WTC11 (cell line): ENCODE measurements around the gene TRIM7. TPM values are rescaled to one million over a fixed set of nuclear protein-coding genes. Genes with fewer than 3 reads are reported as not detected.

ENCODE experiments used
- CBFB ChIP-seq: sonication (generic); formaldehyde crosslinking; IDR thresholded peaks from 2 replicates; pipeline ENCODE4 v1.8.1; 2022; ENCODE audit warnings: mild to moderate bottlenecking, low read depth, missing genetic modification reagents
- ELF4 ChIP-seq: sonication (generic); formaldehyde crosslinking; IDR thresholded peaks from 2 replicates; pipeline ENCODE4 v1.8.1; 2022; ENCODE audit warnings: low read depth, mild to moderate bottlenecking, moderate library complexity, missing genetic modification reagents
- EMX1 ChIP-seq: fragments of 250-450 bp; sonication (Bioruptor Pico); IDR thresholded peaks from 2 replicates; pipeline ENCODE4 v1.8.0; 2021; ENCODE audit warnings: mild to moderate bottlenecking
- ESRRA ChIP-seq: sonication (generic); formaldehyde crosslinking; IDR thresholded peaks from 2 replicates; pipeline ENCODE4 v1.8.1; 2022; ENCODE audit warnings: mild to moderate bottlenecking, missing genetic modification reagents, borderline replicate concordance
- FOXP1 ChIP-seq: sonication (generic); formaldehyde crosslinking; IDR thresholded peaks from 2 replicates; pipeline ENCODE4 v1.8.0; 2022; ENCODE audit warnings: missing genetic modification reagents, mild to moderate bottlenecking, moderate library complexity, borderline replicate concordance
- GRHL2 ChIP-seq: fragments of 250-450 bp; sonication (Bioruptor Pico); IDR thresholded peaks from 2 replicates; pipeline ENCODE4 v1.8.0; 2022; ENCODE audit warnings: mild to moderate bottlenecking, moderate library complexity; ENCODE audit not compliant: insufficient replicate concordance, severe bottlenecking
- GTF2I ChIP-seq: fragments of 250-450 bp; sonication (Bioruptor Pico); conservative IDR thresholded peaks from 2 replicates; pipeline ENCODE4 v1.4.0; 2021; ENCODE audit warnings: mild to moderate bottlenecking
- IRF2 ChIP-seq: sonication (generic); formaldehyde crosslinking; IDR thresholded peaks from 2 replicates; pipeline ENCODE4 v1.8.0; 2022; ENCODE audit warnings: low read depth, missing genetic modification reagents, borderline replicate concordance
- MYBL2 ChIP-seq: sonication (generic); formaldehyde crosslinking; IDR thresholded peaks from 2 replicates; pipeline ENCODE4 v1.8.1; 2023; ENCODE audit warnings: mild to moderate bottlenecking, moderate library complexity, missing genetic modification reagents
- NR2C2 ChIP-seq: sonication (generic); formaldehyde crosslinking; IDR thresholded peaks from 2 replicates; pipeline ENCODE4 v1.8.0; 2022; ENCODE audit warnings: mild to moderate bottlenecking, missing genetic modification reagents
- SMAD3 ChIP-seq: sonication (generic); formaldehyde crosslinking; IDR thresholded peaks from 2 replicates; pipeline ENCODE4 v1.8.0; 2022; ENCODE audit warnings: missing genetic modification reagents, mild to moderate bottlenecking, borderline replicate concordance
- SP1 ChIP-seq: sonication (generic); formaldehyde crosslinking; conservative IDR thresholded peaks from 2 replicates; pipeline ENCODE4 v1.8.1; 2022; ENCODE audit warnings: missing genetic modification reagents
- TCF7 ChIP-seq: sonication (generic); formaldehyde crosslinking; IDR thresholded peaks from 2 replicates; pipeline ENCODE4 v1.8.0; 2022; ENCODE audit warnings: mild to moderate bottlenecking, low read depth, missing genetic modification reagents, moderate library complexity
- TP53 ChIP-seq: sonication (generic); formaldehyde crosslinking; IDR thresholded peaks from 2 replicates; pipeline ENCODE4 v1.8.1; 2023; ENCODE audit warnings: mild to moderate bottlenecking, missing genetic modification reagents
- ZBTB21 ChIP-seq: sonication (generic); formaldehyde crosslinking; IDR thresholded peaks from 2 replicates; pipeline ENCODE4 v1.8.1; 2023; ENCODE audit warnings: mild to moderate bottlenecking, missing genetic modification reagents, borderline replicate concordance
- ZNF138 ChIP-seq: sonication (generic); formaldehyde crosslinking; conservative IDR thresholded peaks from 2 replicates; pipeline ENCODE4 v1.8.1; 2022; ENCODE audit warnings: mild to moderate bottlenecking, moderate library complexity, missing genetic modification reagents
- ZNF317 ChIP-seq: sonication (generic); formaldehyde crosslinking; IDR thresholded peaks from 2 replicates; pipeline ENCODE4 v1.8.1; 2023; ENCODE audit warnings: low read depth, mild to moderate bottlenecking, moderate library complexity, missing genetic modification reagents, borderline replicate concordance
- ZNF396 ChIP-seq: fragments of 250-450 bp; sonication (Bioruptor Pico); IDR thresholded peaks from 2 replicates; pipeline ENCODE4 v1.8.0; 2021; ENCODE audit warnings: mild to moderate bottlenecking, moderate library complexity, borderline replicate concordance
- ZNF416 ChIP-seq: fragments of 250-450 bp; sonication (Bioruptor Pico); IDR thresholded peaks from 2 replicates; pipeline ENCODE4 v1.9.0; 2021; ENCODE audit warnings: mild to moderate bottlenecking, inconsistent platforms
- ZNF423 ChIP-seq: fragments of 250-450 bp; sonication (Bioruptor Pico); IDR thresholded peaks from 2 replicates; pipeline ENCODE4 v2.1.2; 2022; ENCODE audit warnings: mild to moderate bottlenecking, moderate library complexity
- total RNA-seq: library from RNA; stranded (reverse); gene quantifications from 3 replicates; pipeline ENCODE4 v1.2.3, GENCODE V29; 2021
- TF ChIP-seq, protein P1 (sequence below): sonication (generic); formaldehyde crosslinking; IDR thresholded peaks from 2 replicates; pipeline ENCODE4 v1.8.1; 2023; ENCODE audit warnings: mild to moderate bottlenecking, missing genetic modification reagents, borderline replicate concordance
- TF ChIP-seq, protein P2 (sequence below): sonication (generic); formaldehyde crosslinking; IDR thresholded peaks from 2 replicates; pipeline ENCODE4 v1.8.1; 2022; ENCODE audit warnings: mild to moderate bottlenecking, missing genetic modification reagents, moderate library complexity, borderline replicate concordance
- TF ChIP-seq, protein P3 (sequence below): sonication (generic); formaldehyde crosslinking; IDR thresholded peaks from 2 replicates; pipeline ENCODE4 v1.8.1; 2023; ENCODE audit warnings: mild to moderate bottlenecking, missing genetic modification reagents
- TF ChIP-seq, protein P4 (sequence below): sonication (generic); formaldehyde crosslinking; IDR thresholded peaks from 2 replicates; pipeline ENCODE4 v1.8.1; 2023; ENCODE audit warnings: mild to moderate bottlenecking, moderate library complexity, missing genetic modification reagents
- TF ChIP-seq, protein P5 (sequence below): fragments of 250-450 bp; sonication (Bioruptor Pico); IDR thresholded peaks from 2 replicates; pipeline ENCODE4 v1.9.0; 2021; ENCODE audit warnings: mild to moderate bottlenecking
- TF ChIP-seq, protein P6 (sequence below): sonication (generic); formaldehyde crosslinking; IDR thresholded peaks from 2 replicates; pipeline ENCODE4 v1.8.1; 2023; ENCODE audit warnings: mild to moderate bottlenecking, missing genetic modification reagents, moderate library complexity
- TF ChIP-seq, protein P7 (sequence below): fragments of 250-450 bp; sonication (Bioruptor Pico); IDR thresholded peaks from 2 replicates; pipeline ENCODE4 v1.9.0; 2021; ENCODE audit warnings: mild to moderate bottlenecking

TRIM7 gene
- total RNA-seq, 1 experiment from 2014 or later, result 1.4 TPM

DNA sequence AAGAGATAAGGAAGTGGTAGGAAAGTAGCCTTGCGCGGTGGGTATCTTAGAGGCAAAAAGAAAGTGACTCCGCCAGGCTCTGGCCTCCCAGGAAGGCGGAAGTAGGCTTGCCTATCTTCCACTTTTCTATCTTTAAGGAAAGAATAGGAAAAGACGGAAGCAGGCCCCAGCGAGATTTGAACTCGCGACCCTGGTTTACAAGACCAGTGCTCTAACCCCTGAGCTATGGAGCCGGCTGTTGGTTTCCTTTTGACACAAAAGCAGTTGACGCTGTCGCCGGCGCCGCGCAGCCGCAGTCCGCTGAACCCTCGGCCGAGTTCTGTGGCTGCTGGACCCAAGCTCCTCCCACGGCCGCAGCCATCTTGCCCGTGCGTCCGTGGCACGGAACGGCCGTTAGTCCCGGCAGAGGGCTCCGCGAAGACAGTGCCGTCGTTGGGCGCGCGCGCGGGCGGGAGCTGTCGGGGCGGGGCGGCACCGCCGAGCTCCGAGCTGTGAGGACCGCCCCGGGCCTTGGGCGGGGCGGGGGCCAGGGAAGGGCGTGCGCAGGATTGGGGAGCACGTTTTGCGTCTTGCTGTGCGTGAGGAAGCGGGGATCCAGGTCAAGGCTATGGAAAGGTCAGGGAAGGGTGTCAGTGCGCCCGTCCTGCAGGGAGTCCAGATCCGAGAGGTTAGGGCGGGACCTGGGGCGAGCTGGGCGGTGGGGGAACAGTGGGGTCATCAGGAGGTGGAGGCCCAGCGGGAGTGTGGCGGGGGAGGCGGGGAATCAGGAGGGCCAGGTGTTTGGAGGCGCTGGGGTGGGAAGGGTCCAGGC is 13.3 kb downstream of the TRIM7 start (continued):
- TF ChIP-seq, protein P1, sequence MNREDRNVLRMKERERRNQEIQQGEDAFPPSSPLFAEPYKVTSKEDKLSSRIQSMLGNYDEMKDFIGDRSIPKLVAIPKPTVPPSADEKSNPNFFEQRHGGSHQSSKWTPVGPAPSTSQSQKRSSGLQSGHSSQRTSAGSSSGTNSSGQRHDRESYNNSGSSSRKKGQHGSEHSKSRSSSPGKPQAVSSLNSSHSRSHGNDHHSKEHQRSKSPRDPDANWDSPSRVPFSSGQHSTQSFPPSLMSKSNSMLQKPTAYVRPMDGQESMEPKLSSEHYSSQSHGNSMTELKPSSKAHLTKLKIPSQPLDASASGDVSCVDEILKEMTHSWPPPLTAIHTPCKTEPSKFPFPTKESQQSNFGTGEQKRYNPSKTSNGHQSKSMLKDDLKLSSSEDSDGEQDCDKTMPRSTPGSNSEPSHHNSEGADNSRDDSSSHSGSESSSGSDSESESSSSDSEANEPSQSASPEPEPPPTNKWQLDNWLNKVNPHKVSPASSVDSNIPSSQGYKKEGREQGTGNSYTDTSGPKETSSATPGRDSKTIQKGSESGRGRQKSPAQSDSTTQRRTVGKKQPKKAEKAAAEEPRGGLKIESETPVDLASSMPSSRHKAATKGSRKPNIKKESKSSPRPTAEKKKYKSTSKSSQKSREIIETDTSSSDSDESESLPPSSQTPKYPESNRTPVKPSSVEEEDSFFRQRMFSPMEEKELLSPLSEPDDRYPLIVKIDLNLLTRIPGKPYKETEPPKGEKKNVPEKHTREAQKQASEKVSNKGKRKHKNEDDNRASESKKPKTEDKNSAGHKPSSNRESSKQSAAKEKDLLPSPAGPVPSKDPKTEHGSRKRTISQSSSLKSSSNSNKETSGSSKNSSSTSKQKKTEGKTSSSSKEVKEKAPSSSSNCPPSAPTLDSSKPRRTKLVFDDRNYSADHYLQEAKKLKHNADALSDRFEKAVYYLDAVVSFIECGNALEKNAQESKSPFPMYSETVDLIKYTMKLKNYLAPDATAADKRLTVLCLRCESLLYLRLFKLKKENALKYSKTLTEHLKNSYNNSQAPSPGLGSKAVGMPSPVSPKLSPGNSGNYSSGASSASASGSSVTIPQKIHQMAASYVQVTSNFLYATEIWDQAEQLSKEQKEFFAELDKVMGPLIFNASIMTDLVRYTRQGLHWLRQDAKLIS (CRISPR knock-in tag), result peak; percentile 41; the same call in 1 of the 2 replicates
- TF ChIP-seq ESRRA, result peak; percentile 79; the same call in 1 of the 2 replicates
- TF ChIP-seq EMX1 (CRISPR knock-in tag), result no peak
- TF ChIP-seq ZNF396 (CRISPR knock-in tag), result no peak
- no peak for TF ChIP-seq GRHL2 (CRISPR knock-in tag)
- no peak for TF ChIP-seq ZNF317 (CRISPR knock-in tag)
- TF ChIP-seq CBFB (CRISPR knock-in tag), result 0 out of 2 replicates have a peak, but pooled peaks have one; percentile 29
- no peak for TF ChIP-seq IRF2 (CRISPR knock-in tag)
- TF ChIP-seq, protein P2, sequence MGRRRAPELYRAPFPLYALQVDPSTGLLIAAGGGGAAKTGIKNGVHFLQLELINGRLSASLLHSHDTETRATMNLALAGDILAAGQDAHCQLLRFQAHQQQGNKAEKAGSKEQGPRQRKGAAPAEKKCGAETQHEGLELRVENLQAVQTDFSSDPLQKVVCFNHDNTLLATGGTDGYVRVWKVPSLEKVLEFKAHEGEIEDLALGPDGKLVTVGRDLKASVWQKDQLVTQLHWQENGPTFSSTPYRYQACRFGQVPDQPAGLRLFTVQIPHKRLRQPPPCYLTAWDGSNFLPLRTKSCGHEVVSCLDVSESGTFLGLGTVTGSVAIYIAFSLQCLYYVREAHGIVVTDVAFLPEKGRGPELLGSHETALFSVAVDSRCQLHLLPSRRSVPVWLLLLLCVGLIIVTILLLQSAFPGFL (CRISPR knock-in tag), result no peak
- TF ChIP-seq SMAD3 (CRISPR knock-in tag), result no peak
- no peak for TF ChIP-seq GTF2I
- no peak for TF ChIP-seq ZNF416
- TF ChIP-seq FOXP1 (CRISPR knock-in tag), result peak; percentile 69; the same call in 1 of the 2 replicates
- no peak; the same call in 1 of the 2 replicates for TF ChIP-seq ZNF138 (CRISPR knock-in tag)
- no peak for TF ChIP-seq TCF7
- TF ChIP-seq MYBL2 (CRISPR knock-in tag), result peak; percentile 88
- TF ChIP-seq TP53 (CRISPR knock-in tag), result peak; percentile 70; the same call in 1 of the 2 replicates
- TF ChIP-seq, protein P3, sequence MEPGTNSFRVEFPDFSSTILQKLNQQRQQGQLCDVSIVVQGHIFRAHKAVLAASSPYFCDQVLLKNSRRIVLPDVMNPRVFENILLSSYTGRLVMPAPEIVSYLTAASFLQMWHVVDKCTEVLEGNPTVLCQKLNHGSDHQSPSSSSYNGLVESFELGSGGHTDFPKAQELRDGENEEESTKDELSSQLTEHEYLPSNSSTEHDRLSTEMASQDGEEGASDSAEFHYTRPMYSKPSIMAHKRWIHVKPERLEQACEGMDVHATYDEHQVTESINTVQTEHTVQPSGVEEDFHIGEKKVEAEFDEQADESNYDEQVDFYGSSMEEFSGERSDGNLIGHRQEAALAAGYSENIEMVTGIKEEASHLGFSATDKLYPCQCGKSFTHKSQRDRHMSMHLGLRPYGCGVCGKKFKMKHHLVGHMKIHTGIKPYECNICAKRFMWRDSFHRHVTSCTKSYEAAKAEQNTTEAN, result no peak; the same call in 1 of the 2 replicates
- TF ChIP-seq NR2C2 (CRISPR knock-in tag), result no peak
- TF ChIP-seq ELF4, result no peak
- no peak for TF ChIP-seq ZNF423 (CRISPR knock-in tag)
- TF ChIP-seq, protein P4, sequence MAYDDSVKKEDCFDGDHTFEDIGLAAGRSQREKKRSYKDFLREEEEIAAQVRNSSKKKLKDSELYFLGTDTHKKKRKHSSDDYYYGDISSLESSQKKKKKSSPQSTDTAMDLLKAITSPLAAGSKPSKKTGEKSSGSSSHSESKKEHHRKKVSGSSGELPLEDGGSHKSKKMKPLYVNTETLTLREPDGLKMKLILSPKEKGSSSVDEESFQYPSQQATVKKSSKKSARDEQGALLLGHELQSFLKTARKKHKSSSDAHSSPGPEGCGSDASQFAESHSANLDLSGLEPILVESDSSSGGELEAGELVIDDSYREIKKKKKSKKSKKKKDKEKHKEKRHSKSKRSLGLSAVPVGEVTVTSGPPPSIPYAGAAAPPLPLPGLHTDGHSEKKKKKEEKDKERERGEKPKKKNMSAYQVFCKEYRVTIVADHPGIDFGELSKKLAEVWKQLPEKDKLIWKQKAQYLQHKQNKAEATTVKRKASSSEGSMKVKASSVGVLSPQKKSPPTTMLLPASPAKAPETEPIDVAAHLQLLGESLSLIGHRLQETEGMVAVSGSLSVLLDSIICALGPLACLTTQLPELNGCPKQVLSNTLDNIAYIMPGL, result peak; percentile 100
- TF ChIP-seq, protein P5, sequence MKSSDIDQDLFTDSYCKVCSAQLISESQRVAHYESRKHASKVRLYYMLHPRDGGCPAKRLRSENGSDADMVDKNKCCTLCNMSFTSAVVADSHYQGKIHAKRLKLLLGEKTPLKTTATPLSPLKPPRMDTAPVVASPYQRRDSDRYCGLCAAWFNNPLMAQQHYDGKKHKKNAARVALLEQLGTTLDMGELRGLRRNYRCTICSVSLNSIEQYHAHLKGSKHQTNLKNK (CRISPR knock-in tag), result no peak
- TF ChIP-seq SP1 (CRISPR knock-in tag), result peak; percentile 88
- peak; percentile 90 for TF ChIP-seq ZBTB21 (CRISPR knock-in tag)
- TF ChIP-seq, protein P6, sequence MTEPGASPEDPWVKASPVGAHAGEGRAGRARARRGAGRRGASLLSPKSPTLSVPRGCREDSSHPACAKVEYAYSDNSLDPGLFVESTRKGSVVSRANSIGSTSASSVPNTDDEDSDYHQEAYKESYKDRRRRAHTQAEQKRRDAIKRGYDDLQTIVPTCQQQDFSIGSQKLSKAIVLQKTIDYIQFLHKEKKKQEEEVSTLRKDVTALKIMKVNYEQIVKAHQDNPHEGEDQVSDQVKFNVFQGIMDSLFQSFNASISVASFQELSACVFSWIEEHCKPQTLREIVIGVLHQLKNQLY (CRISPR knock-in tag), result no peak
- TF ChIP-seq, protein P7, sequence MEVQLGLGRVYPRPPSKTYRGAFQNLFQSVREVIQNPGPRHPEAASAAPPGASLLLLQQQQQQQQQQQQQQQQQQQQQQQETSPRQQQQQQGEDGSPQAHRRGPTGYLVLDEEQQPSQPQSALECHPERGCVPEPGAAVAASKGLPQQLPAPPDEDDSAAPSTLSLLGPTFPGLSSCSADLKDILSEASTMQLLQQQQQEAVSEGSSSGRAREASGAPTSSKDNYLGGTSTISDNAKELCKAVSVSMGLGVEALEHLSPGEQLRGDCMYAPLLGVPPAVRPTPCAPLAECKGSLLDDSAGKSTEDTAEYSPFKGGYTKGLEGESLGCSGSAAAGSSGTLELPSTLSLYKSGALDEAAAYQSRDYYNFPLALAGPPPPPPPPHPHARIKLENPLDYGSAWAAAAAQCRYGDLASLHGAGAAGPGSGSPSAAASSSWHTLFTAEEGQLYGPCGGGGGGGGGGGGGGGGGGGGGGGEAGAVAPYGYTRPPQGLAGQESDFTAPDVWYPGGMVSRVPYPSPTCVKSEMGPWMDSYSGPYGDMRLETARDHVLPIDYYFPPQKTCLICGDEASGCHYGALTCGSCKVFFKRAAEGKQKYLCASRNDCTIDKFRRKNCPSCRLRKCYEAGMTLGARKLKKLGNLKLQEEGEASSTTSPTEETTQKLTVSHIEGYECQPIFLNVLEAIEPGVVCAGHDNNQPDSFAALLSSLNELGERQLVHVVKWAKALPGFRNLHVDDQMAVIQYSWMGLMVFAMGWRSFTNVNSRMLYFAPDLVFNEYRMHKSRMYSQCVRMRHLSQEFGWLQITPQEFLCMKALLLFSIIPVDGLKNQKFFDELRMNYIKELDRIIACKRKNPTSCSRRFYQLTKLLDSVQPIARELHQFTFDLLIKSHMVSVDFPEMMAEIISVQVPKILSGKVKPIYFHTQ, result no peak
